Thyroid gland (tissue), 4 donors: ENCODE results near the gene CCDC83. TPM values are rescaled to one million over a fixed set of nuclear protein-coding genes. Genes with fewer than 3 reads are reported as not detected.
"Not testable (repeated sequence)": the region's sequence is repeated elsewhere in the genome, so short reads cannot be mapped to it uniquely, and the experiment has no call there.

Experiments
- DNase-seq, 2 donors: peaks; one replicate each; pipeline ENCODE4 v3.0.0-alpha.2; 2019
- H3K27ac ChIP-seq, 3 donors: fragments of 200-600 bp; sonication (generic); 1 replicate in 2 of 3; 2 replicates in 1 of 3; pipeline ENCODE4 v1.5.1; 2016 to 2019; ENCODE audit warnings: mild to moderate bottlenecking in 1 of 3, moderate library complexity in 1 of 3
- H3K27me3 ChIP-seq: fragments of 200-600 bp; sonication (generic); one replicate; pipeline ENCODE4 v1.5.1; 2019
- H3K36me3 ChIP-seq, 2 donors: fragments of 200-600 bp; sonication (generic); one replicate each; pipeline ENCODE4 v1.5.1; 2016 to 2019
- H3K4me1 ChIP-seq, 2 donors: fragments of 200-600 bp; sonication (generic); one replicate each; pipeline ENCODE4 v1.5.1; 2017 to 2019
- H3K4me3 ChIP-seq, 3 donors: fragments of 200-600 bp; sonication (generic); replicated peaks in 1 of 3; 1 replicate in 2 of 3; 2 replicates in 1 of 3; pipeline ENCODE4 v1.5.1; 2016; ENCODE audit warnings: mild to moderate bottlenecking in 1 of 3
- H3K9me3 ChIP-seq: fragments of 200-600 bp; sonication (generic); one replicate; pipeline ENCODE4 v1.5.1; 2017
- CTCF ChIP-seq, 6 experiments: fragments of 200-600 bp in 3 of 6; fragments of 450-650 bp in 3 of 6; sonication (generic) in 3 of 6; IDR thresholded peaks; one replicate each; pipeline ENCODE4 v1.5.1; 2016 to 2019; ENCODE audit warnings: antibody characterized with exemption in 6 of 6, mild to moderate bottlenecking in 2 of 6, inconsistent platforms in 1 of 6, moderate library complexity in 1 of 6
- POLR2A ChIP-seq, 2 donors: fragments of 450-650 bp; IDR thresholded peaks; one replicate each; pipeline ENCODE4 v1.6.1; 2017; ENCODE audit warnings: antibody characterized with exemption in 2 of 2, mild to moderate bottlenecking in 2 of 2, moderate library complexity in 1 of 2
- WGBS, 2 donors: methylation state at CpG; one replicate each; pipeline ENCODE4 v1.1.5; 2017; 5-methylcytosine and 5-hydroxymethylcytosine counted together
- intact Hi-C: fragments of 100-400 bp; cut with DNase I; formaldehyde crosslinking; loops from one replicate; pipeline ENCODE4 v1.15.1; 2023
- total RNA-seq, 4 donors: library from RNA; depleted of rRNA; stranded (reverse); fragments of >200 nt; gene quantifications; one replicate each; pipeline ENCODE4 v1.2.3, GENCODE V29; 2016

CCDC83 gene
- total RNA-seq, 4 donors from 2014 or later: not detected

- WGBS, 2 donors: 96 to 98% methylated on average over 8 of the region's 8 CpGs
- peaks cover 0 to 2% of the 10 kb centered on the region in 2 donors for H3K36me3 ChIP-seq
Observed at GRCh38 chr11:85950317-85951048, 95.3 kb downstream of the CCDC83 start.

GRCh38 chr11:85951049-85951405, 95.8 kb downstream of the CCDC83 start:
- 94% methylated on average over 4 of the region's 4 CpGs for WGBS, 2 donors
- H3K4me1 ChIP-seq: peaks cover 12 to 31% of the 10 kb centered on the region in 2 donors
- intact Hi-C loops: no loop called here
- no peak for TF ChIP-seq POLR2A (IDR thresholded peaks at IDR 0.05)
- no peak for TF ChIP-seq CTCF (IDR thresholded peaks at IDR 0.05)
- no peaks in the 10 kb centered on the region for H3K9me3 ChIP-seq
- peaks cover 0 to 6% of the 10 kb centered on the region in 2 donors for H3K36me3 ChIP-seq
- H3K27ac ChIP-seq: no peak overlapping the region
- no peak overlapping the region for H3K4me3 ChIP-seq
- no peak for DNase-seq
- no peaks in the 10 kb centered on the region for H3K27me3 ChIP-seq

More at GRCh38 chr11:85950317-85951048, 95.3 kb downstream of the CCDC83 start:
- Histone ChIP-seq H3K4me3 (no peak overlapping the region), H3K27me3 (no peaks in the 10 kb centered on the region), H3K27ac (no peak overlapping the region), H3K9me3 (no peaks in the 10 kb centered on the region), H3K4me1 (peaks cover 12 to 31% of the 10 kb centered on the region in 2 donors)
- TF ChIP-seq POLR2A (IDR thresholded peaks at IDR 0.05) (no peak), CTCF (IDR thresholded peaks at IDR 0.05) (no peak)
- intact Hi-C loops: no loop called here
- no peak for DNase-seq

- Histone ChIP-seq H3K36me3 (peaks cover 0 to 12% of the 10 kb centered on the region in 2 donors), H3K27ac (no peak overlapping the region), H3K9me3 (no peaks in the 10 kb centered on the region), H3K4me3 (no peak overlapping the region), H3K27me3 (no peaks in the 10 kb centered on the region), H3K4me1 (peaks cover 12 to 26% of the 10 kb centered on the region in 2 donors)
- intact Hi-C loops: no loop called here
- 97 to 98% methylated on average over 3 of the region's 3 CpGs for WGBS, 2 donors
- TF ChIP-seq POLR2A (IDR thresholded peaks at IDR 0.05) (no peak), CTCF (IDR thresholded peaks at IDR 0.05) (no peak)
- DNase-seq: no peak
Observed at GRCh38 chr11:85951428-85952107, 96.4 kb downstream of the CCDC83 start.

GRCh38 chr11:85952108-85952485, 96.9 kb downstream of the CCDC83 start:
- peaks cover 12 to 21% of the 10 kb centered on the region in 2 donors for H3K4me1 ChIP-seq
- intact Hi-C loops, H3K27ac ChIP-seq, H3K4me3 ChIP-seq, H3K27me3 ChIP-seq, H3K9me3 ChIP-seq, DNase-seq: not testable (repeated sequence)
- WGBS, 2 donors: 94 to 97% methylated on average over 7 of the region's 7 CpGs
- peaks cover 0 to 14% of the 10 kb centered on the region in 2 donors for H3K36me3 ChIP-seq

- peaks cover 0 to 24% of the 10 kb centered on the region in 2 donors for H3K36me3 ChIP-seq
- no peak overlapping the region for H3K4me3 ChIP-seq
- no peaks in the 10 kb centered on the region for H3K27me3 ChIP-seq
- WGBS, 2 donors: 43 to 67% methylated on average over 2 of the region's 2 CpGs
- intact Hi-C loops: no loop called here
- TF ChIP-seq CTCF (IDR thresholded peaks at IDR 0.05) (no peak), POLR2A (IDR thresholded peaks at IDR 0.05) (no peak)
- no peak for DNase-seq
- no peak overlapping the region for H3K27ac ChIP-seq
- H3K9me3 ChIP-seq: no peaks in the 10 kb centered on the region
- H3K4me1 ChIP-seq: peaks cover 4 to 6% of the 10 kb centered on the region in 2 donors
Observed at GRCh38 chr11:85953491-85954143, 98.4 kb downstream of the CCDC83 start.
